ENCODE measurements around the gene CHKA.

Gene CHKA

GRCh38 chr11:68035266-68035876 lies 85.8 kb downstream of the CHKA start:
- TF ChIP-seq EZH2phosphoT487 (IDR thresholded peaks at IDR 0.05; ENCODE audit: low read length) (no peak), CTCF (IDR thresholded peaks at IDR 0.05; ENCODE audit: low read length) (no peak), EZH2 (optimal IDR thresholded peaks at IDR 0.05; ENCODE audit: low read depth, low read length) (no peak)
- no peak for DNase-seq
- Histone ChIP-seq H3K9me2 (replicated peaks; ENCODE audit: insufficient read depth, low read length) (no peaks in the 10 kb centered on the region), H3K4me3 (ENCODE audit: low read length) (no peak overlapping the region), H3K36me3 (replicated peaks; ENCODE audit: insufficient read depth, low read length) (0 out of 2 replicates have a peak, but pooled peaks cover 2% of the 10 kb centered on the region), H3K4me1 (ENCODE audit: low read length) (peaks cover 14% of the 10 kb centered on the region), H3K27me3 (replicated peaks; ENCODE audit: insufficient read depth, low read length) (no peaks in the 10 kb centered on the region), H3K79me2 (ENCODE audit: low read length) (peaks cover 55% of the 10 kb centered on the region), H3K9me3 (replicated peaks; ENCODE audit: insufficient read depth, low read length) (no peaks in the 10 kb centered on the region), H3F3A (ENCODE audit: insufficient read depth, low read length) (peaks cover 27% of the 10 kb centered on the region), H2AFZ (ENCODE audit: low read length) (no peak overlapping the region), H4K20me1 (ENCODE audit: insufficient read depth, low read length) (no peaks in the 10 kb centered on the region), H3K9ac (ENCODE audit: low read length) (no peak overlapping the region), H3K4me2 (ENCODE audit: low read depth, low read length) (no peak overlapping the region), H3K27ac (ENCODE audit: low read length) (no peak overlapping the region)

- no peak overlapping the region for H3K4me3 ChIP-seq (ENCODE audit: low read length)
- H3K27ac ChIP-seq (ENCODE audit: low read length) = no peak overlapping the region
- H3K4me2 ChIP-seq (ENCODE audit: low read depth, low read length) = no peak overlapping the region
- 0 out of 2 replicates have a peak, but pooled peaks cover 2% of the 10 kb centered on the region for H3K36me3 ChIP-seq (replicated peaks; ENCODE audit: insufficient read depth, low read length)
- H4K20me1 ChIP-seq (ENCODE audit: insufficient read depth, low read length) = no peaks in the 10 kb centered on the region
- H3K79me2 ChIP-seq (ENCODE audit: low read length) = peaks cover 51% of the 10 kb centered on the region
- no peaks in the 10 kb centered on the region for H3K9me3 ChIP-seq (replicated peaks; ENCODE audit: insufficient read depth, low read length)
- no peak for DNase-seq
- H3F3A ChIP-seq (ENCODE audit: insufficient read depth, low read length) = peaks cover 19% of the 10 kb centered on the region
- peaks cover 18% of the 10 kb centered on the region for H3K4me1 ChIP-seq (ENCODE audit: low read length)
- no peak overlapping the region for H3K9ac ChIP-seq (ENCODE audit: low read length)
- TF ChIP-seq CTCF (IDR thresholded peaks at IDR 0.05; ENCODE audit: low read length) = no peak
- TF ChIP-seq EZH2phosphoT487 (IDR thresholded peaks at IDR 0.05; ENCODE audit: low read length) = no peak
- no peak for TF ChIP-seq EZH2 (optimal IDR thresholded peaks at IDR 0.05; ENCODE audit: low read depth, low read length)
- no peaks in the 10 kb centered on the region for H3K9me2 ChIP-seq (replicated peaks; ENCODE audit: insufficient read depth, low read length)
- no peaks in the 10 kb centered on the region for H3K27me3 ChIP-seq (replicated peaks; ENCODE audit: insufficient read depth, low read length)
- no peak overlapping the region for H2AFZ ChIP-seq (ENCODE audit: low read length)
Observed at GRCh38 chr11:68033708-68034045, 87.5 kb downstream of the CHKA start.

DNA sequence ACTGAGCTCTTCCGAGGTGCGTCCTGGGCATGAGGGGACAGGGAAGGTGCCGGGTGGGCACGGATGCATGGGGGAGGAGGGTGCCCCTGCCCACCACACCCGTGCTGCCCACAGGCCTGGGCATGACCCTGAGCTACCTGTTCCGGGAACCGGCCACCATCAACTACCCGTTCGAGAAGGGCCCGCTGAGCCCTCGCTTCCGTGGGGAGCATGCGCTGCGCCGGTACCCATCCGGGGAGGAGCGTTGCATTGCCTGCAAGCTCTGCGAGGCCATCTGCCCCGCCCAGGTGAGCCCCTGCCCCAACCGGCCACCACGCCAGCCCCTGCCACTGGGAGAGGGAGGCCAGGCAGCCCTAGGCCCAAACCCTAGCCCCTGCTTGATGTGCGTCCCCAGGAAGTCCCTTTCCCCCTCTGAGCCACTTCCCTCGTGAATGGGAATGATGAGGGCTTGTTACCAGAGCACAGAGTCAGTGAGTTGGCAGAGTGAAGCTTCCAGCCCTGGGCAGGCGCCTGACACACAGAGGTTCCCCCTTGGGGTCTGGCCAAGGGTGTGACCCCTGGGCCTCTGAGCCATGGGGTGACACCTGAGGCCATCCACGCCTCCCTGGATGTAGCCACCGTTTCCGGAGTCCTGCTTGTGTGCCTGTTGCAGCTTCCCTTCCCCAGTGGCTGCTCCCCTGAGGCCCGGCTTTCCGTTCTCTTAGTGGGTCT lies 88.0 kb downstream of the CHKA start:
- Histone ChIP-seq H3K4me2 (ENCODE audit: low read depth, low read length) (no peak overlapping the region), H3F3A (ENCODE audit: insufficient read depth, low read length) (peaks cover 14% of the 10 kb centered on the region), H3K27me3 (replicated peaks; ENCODE audit: insufficient read depth, low read length) (no peaks in the 10 kb centered on the region), H4K20me1 (ENCODE audit: insufficient read depth, low read length) (no peaks in the 10 kb centered on the region), H3K4me3 (ENCODE audit: low read length) (no peak overlapping the region), H3K9ac (ENCODE audit: low read length) (no peak overlapping the region), H3K9me2 (replicated peaks; ENCODE audit: insufficient read depth, low read length) (no peaks in the 10 kb centered on the region), H3K36me3 (replicated peaks; ENCODE audit: insufficient read depth, low read length) (0 out of 2 replicates have a peak, but pooled peaks cover 2% of the 10 kb centered on the region), H3K4me1 (ENCODE audit: low read length) (peaks cover 13% of the 10 kb centered on the region), H3K9me3 (replicated peaks; ENCODE audit: insufficient read depth, low read length) (no peaks in the 10 kb centered on the region), H3K79me2 (ENCODE audit: low read length) (peaks cover 49% of the 10 kb centered on the region), H3K27ac (ENCODE audit: low read length) (no peak overlapping the region), H2AFZ (ENCODE audit: low read length) (no peak overlapping the region)
- DNase-seq = no peak
- TF ChIP-seq EZH2 (optimal IDR thresholded peaks at IDR 0.05; ENCODE audit: low read depth, low read length) (no peak), EZH2phosphoT487 (IDR thresholded peaks at IDR 0.05; ENCODE audit: low read length) (no peak), CTCF (IDR thresholded peaks at IDR 0.05; ENCODE audit: low read length) (no peak)

Measured in MM.1S (cell line).